Measurements from ENCODE around the gene C1QTNF8.

- TF ChIP-seq CTCF (optimal IDR thresholded peaks at IDR 0.05 in 1 of 3, IDR thresholded peaks at IDR 0.05 in 1 of 3, conservative IDR thresholded peaks at IDR 0.05 in 1 of 3; ENCODE audit: extremely low read depth in 1 of 3, insufficient read depth in 2 of 3, low read length in 3 of 3) (no peak), EZH2 (IDR thresholded peaks at IDR 0.05; ENCODE audit: low read length) (no peak)
Observed at GRCh38 chr16:1107731-1108130, 11.7 kb upstream of the C1QTNF8 start.
